ENCODE results near the gene HK1.

DNA sequence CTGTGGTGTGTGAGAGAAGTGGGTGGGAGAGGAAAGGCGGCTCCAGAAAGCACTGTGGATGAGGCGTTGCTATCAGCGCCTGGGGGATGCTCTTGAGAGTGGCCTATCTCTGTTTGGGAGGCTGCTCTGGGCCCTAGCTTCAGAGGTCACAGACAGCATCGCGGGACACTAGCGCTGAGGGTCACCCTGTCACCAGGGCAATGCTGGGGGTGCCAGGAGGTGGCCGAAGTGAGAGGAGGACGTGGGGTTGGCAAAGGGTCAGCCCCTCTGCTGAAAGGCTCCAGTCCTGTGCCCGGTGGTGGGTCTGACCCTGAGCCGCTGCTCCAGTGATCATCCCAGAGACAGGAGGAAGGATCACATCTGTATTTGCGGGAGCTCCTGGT, 141.4 kb downstream of the HK1 start:
- TF ChIP-seq CTCF (IDR thresholded peaks at IDR 0.05; ENCODE audit: borderline replicate concordance, extremely low read depth, low read length, poor library complexity, severe bottlenecking) (no peak), EZH2 (IDR thresholded peaks at IDR 0.05; ENCODE audit: borderline replicate concordance, low read depth, low read length, severe bottlenecking) (no peak)
